Panc1 (cell line): ENCODE data around the gene CISD3. TPM values are rescaled to one million over a fixed set of nuclear protein-coding genes. Genes with fewer than 3 reads are reported as not detected.

Experiments used
- ATAC-seq: fragments of 200-7000 bp; cut with Tn5 transposase; 2 replicates; pipeline ENCODE4 v1.9.1; 2020; ENCODE audit warnings: mild to moderate bottlenecking, moderate library complexity
- BruUV-seq: library from RNA; stranded (reverse); fragments of 400-500 nt; replicated peaks from 2 replicates; lab custom pipeline; 2021; lab: Mats Ljungman, UMichigan
- CTCF ChIA-PET: fragments of 300-600 bp; sonication (Branson Sonifier 250); formaldehyde crosslinking; loops from one replicate; lab custom pipeline; 2022; ENCODE audit warnings: antibody characterized with exemption; lab: Charles Lee
- POLR2A ChIA-PET: fragments of 300-600 bp; sonication (Branson Sonifier 250); formaldehyde crosslinking; loops from one replicate; lab custom pipeline; 2022; ENCODE audit warnings: antibody characterized with exemption; lab: Charles Lee
- DNase-seq: peaks from one replicate; pipeline ENCODE4 v3.0.0-alpha.2; 2010; ENCODE audit warnings: low read depth, low spot score
- H3K27ac ChIP-seq: 2 replicates; pipeline ENCODE4 v1.5.1; 2011; ENCODE audit warnings: mild to moderate bottlenecking, low read length, inconsistent platforms
- H3K27me3 ChIP-seq: fragments of 200-500 bp; sonication (Bioruptor generic); 2 replicates; pipeline ENCODE4 v1.6.0; 2014; ENCODE audit warnings: low read length, inconsistent platforms; ENCODE audit not compliant: control insufficient read depth, insufficient read depth
- H3K36me3 ChIP-seq: fragments of 200-500 bp; sonication (Bioruptor generic); 2 replicates; pipeline ENCODE4 v1.5.1; 2014; ENCODE audit warnings: inconsistent platforms, mild to moderate bottlenecking, low read length, moderate library complexity; ENCODE audit not compliant: control insufficient read depth, insufficient read depth
- H3K4me1 ChIP-seq: 2 replicates; pipeline ENCODE4 v1.5.1; 2011; ENCODE audit warnings: inconsistent platforms, mild to moderate bottlenecking, low read length, moderate library complexity; ENCODE audit not compliant: control insufficient read depth, insufficient read depth
- H3K4me3 ChIP-seq, 2 experiments: 2 replicates each; pipeline ENCODE4 v1.5.1; 2011 to 2012; ENCODE audit warnings: low read depth in 2 of 2, low read length in 2 of 2, mild to moderate bottlenecking in 2 of 2, inconsistent platforms in 1 of 2, moderate library complexity in 1 of 2
- H3K9me3 ChIP-seq: fragments of 200-500 bp; sonication (Bioruptor generic); 2 replicates; pipeline ENCODE4 v1.5.1; 2014; ENCODE audit warnings: low read depth, mild to moderate bottlenecking, inconsistent platforms, low read length, moderate library complexity; ENCODE audit not compliant: control insufficient read depth, insufficient read depth
- CTCF ChIP-seq: fragments of 450-650 bp; IDR thresholded peaks from 2 replicates; pipeline ENCODE4 v1.5.1; 2017; ENCODE audit warnings: mild to moderate bottlenecking
- POLR2AphosphoS5 ChIP-seq: IDR thresholded peaks from 2 replicates; pipeline ENCODE4 v1.6.1; 2012; ENCODE audit warnings: mild to moderate bottlenecking, low read depth, low read length, moderate library complexity
- REST ChIP-seq, 2 experiments: IDR thresholded peaks; 2 replicates each; pipeline ENCODE4 v1.6.1; 2011 to 2012; ENCODE audit warnings: low read depth in 2 of 2, control low read depth in 1 of 2, low read length in 1 of 2, mild to moderate bottlenecking in 1 of 2, moderate library complexity in 1 of 2; ENCODE audit not compliant: insufficient read depth in 1 of 2
- SIN3A ChIP-seq: IDR thresholded peaks from 2 replicates; pipeline ENCODE4 v1.6.1; 2012; ENCODE audit warnings: low read depth, mild to moderate bottlenecking, low read length, moderate library complexity, borderline replicate concordance; ENCODE audit not compliant: insufficient read depth
- TCF7L2 ChIP-seq: IDR thresholded peaks from 2 replicates; pipeline ENCODE4 v1.6.1; 2011; ENCODE audit warnings: mild to moderate bottlenecking, low read depth, low read length, inconsistent platforms
- in situ Hi-C: cut with HindIII; loops from 2 replicates; pipeline ENCODE4 v1.10.0; 2016; ENCODE audit warnings: low sequenced_read_pairs, low pct_unique_long_range_greater_than_20kb
- intact Hi-C: fragments of 100-400 bp; cut with micrococcal nuclease; formaldehyde crosslinking; loops from one replicate; pipeline ENCODE4 v1.10.0; 2022; ENCODE audit not compliant: unreplicated experiment
- total RNA-seq: library from RNA; stranded (reverse); gene quantifications from one replicate; pipeline ENCODE4 v1.2.1, GENCODE V29; 2021; ENCODE audit not compliant: unreplicated experiment

Gene CISD3
- total RNA-seq, 1 experiment from 2014 or later, result 45.0 TPM

- DNase-seq (no peak), ATAC-seq (no peak)
- ChIA-PET POLR2A (no interaction called here), CTCF (no interaction called here)
- Histone ChIP-seq H3K36me3 (peaks cover 2% of the 10 kb centered on the region; the same call in 1 of the 2 replicates), H3K27me3 (no peaks in the 10 kb centered on the region), H3K4me1 (peaks cover 29% of the 10 kb centered on the region), H3K27ac (peak overlapping the region; percentile 83), H3K4me3 (peak overlapping the region; percentile 73 to 75), H3K9me3 (no peaks in the 10 kb centered on the region)
- in situ Hi-C loops, result no loop called here
- intact Hi-C loops, result no loop called here
- BruUV-seq, result no TSS peak
- TF ChIP-seq CTCF, result no peak
- TF ChIP-seq REST (IDR thresholded peaks at IDR 0.05; ENCODE audit: insufficient read depth in 1 of 2, low read depth in 2 of 2, low read length in 1 of 2), result no peak
- TF ChIP-seq TCF7L2, result no peak
- TF ChIP-seq POLR2AphosphoS5, result no peak
- TF ChIP-seq SIN3A, result no peak
These were observed 17.5 kb downstream of the CISD3 start for GRCh38 chr17:38747463-38748148.

GRCh38 chr17:38748149-38748891, 18.2 kb downstream of the CISD3 start, which contains the start of gene PCGF2:
PCGF2 (minus strand) TSS chr17:38748336; CDS start chr17:38740402, 7,934 bp downstream.
- H3K4me1 ChIP-seq, result peaks cover 26% of the 10 kb centered on the region
- intact Hi-C loops, result no loop called here
- ChIA-PET POLR2A (no interaction called here), CTCF (no interaction called here)
- no peaks in the 10 kb centered on the region for H3K27me3 ChIP-seq
- no TSS peak for BruUV-seq
- in situ Hi-C loops, result no loop called here
- DNase-seq (no peak), ATAC-seq (peak; percentile 17; the same call in 1 of the 2 replicates)
- TF ChIP-seq TCF7L2 (no peak), CTCF (no peak), SIN3A (no peak), REST (IDR thresholded peaks at IDR 0.05; ENCODE audit: insufficient read depth in 1 of 2, low read depth in 2 of 2, low read length in 1 of 2) (no peak), POLR2AphosphoS5 (peak; percentile 66)
- peak within 1 kb of the TSS; percentile 76 to 90 for H3K4me3 ChIP-seq
- H3K9me3 ChIP-seq, result no peaks in the 10 kb centered on the region
- peak within 1 kb of the TSS; percentile 96 for H3K27ac ChIP-seq
- H3K36me3 ChIP-seq, result peaks cover 2% of the 10 kb centered on the region; the same call in 1 of the 2 replicates
